Measurements from ENCODE around the gene CRMP1.
A peak's percentile ranks its signal among the peaks of the same experiment; 100 is the strongest.

The CRMP1 gene

GRCh38 chr4:5774416-5775036, 118.4 kb downstream of the CRMP1 start:
- Mint-ChIP-seq H3K27me3 (ENCODE audit: low read depth, poor library complexity) (peaks cover 7% of the 10 kb centered on the region), H3K4me3 (no peak overlapping the region), H3K9me3 (peaks cover 52% of the 10 kb centered on the region), H3K27ac (peak overlapping the region; percentile 87), H3K4me1 (peaks cover 30% of the 10 kb centered on the region), H3K36me3 (ENCODE audit: low read depth) (peaks cover 62% of the 10 kb centered on the region)
- TF ChIP-seq CTCF (IDR thresholded peaks at IDR 0.05): no peak
- DNase-seq: no peak

- peak overlapping the region; percentile 92 for H3K27ac Mint-ChIP-seq
- no peak for TF ChIP-seq CTCF (IDR thresholded peaks at IDR 0.05)
- H3K36me3 Mint-ChIP-seq (ENCODE audit: low read depth): peaks cover 75% of the 10 kb centered on the region
- H3K4me3 Mint-ChIP-seq: no peak overlapping the region
- H3K27me3 Mint-ChIP-seq (ENCODE audit: low read depth, poor library complexity): peaks cover 7% of the 10 kb centered on the region
- peaks cover 65% of the 10 kb centered on the region for H3K9me3 Mint-ChIP-seq
- no peak for DNase-seq
- peaks cover 30% of the 10 kb centered on the region for H3K4me1 Mint-ChIP-seq
Observed at GRCh38 chr4:5773271-5773555, 119.7 kb downstream of the CRMP1 start.

- no peak for TF ChIP-seq CTCF (IDR thresholded peaks at IDR 0.05)
- no peak for DNase-seq
- Mint-ChIP-seq H3K4me1 (peaks cover 30% of the 10 kb centered on the region), H3K9me3 (peaks cover 69% of the 10 kb centered on the region), H3K27me3 (ENCODE audit: low read depth, poor library complexity) (peaks cover 7% of the 10 kb centered on the region), H3K27ac (peak overlapping the region; percentile 92), H3K4me3 (no peak overlapping the region), H3K36me3 (ENCODE audit: low read depth) (peaks cover 80% of the 10 kb centered on the region)
Observed at GRCh38 chr4:5772528-5773270, 120.2 kb downstream of the CRMP1 start.

Measured in nephron progenitor cell (in vitro differentiated cells).